Amniotic epithelial cell (primary cell): Measurements from ENCODE around the gene COL27A1.
A peak's percentile ranks its signal among the peaks of the same experiment; 100 is the strongest.

Experiments
- DNase-seq: peaks from one replicate; pipeline ENCODE4 v3.0.0-alpha.2; 2010; ENCODE audit warnings: low read depth

COL27A1 gene

GRCh38 chr9:114206221-114206789 lies 51.0 kb downstream of the COL27A1 start:
- DNase-seq: no peak

GRCh38 chr9:114207034-114207810 lies 51.9 kb downstream of the COL27A1 start:
- peak; percentile 51 for DNase-seq

- no peak for DNase-seq
Measured at GRCh38 chr9:114207845-114208244, 52.5 kb downstream of the COL27A1 start.

GRCh38 chr9:114209151-114209550 lies 53.8 kb downstream of the COL27A1 start:
- DNase-seq: no peak

- DNase-seq: no peak
Measured at GRCh38 chr9:114210136-114210535, 54.8 kb downstream of the COL27A1 start.

GRCh38 chr9:114210691-114211276 lies 55.4 kb downstream of the COL27A1 start:
- no peak for DNase-seq

- DNase-seq: no peak
Measured at GRCh38 chr9:114212826-114213225, 57.5 kb downstream of the COL27A1 start.

GRCh38 chr9:114213566-114213965 lies 58.2 kb downstream of the COL27A1 start:
- DNase-seq: no peak

GRCh38 chr9:114214181-114214580 lies 58.8 kb downstream of the COL27A1 start:
- DNase-seq: no peak

GRCh38 chr9:114214686-114215414 lies 59.5 kb downstream of the COL27A1 start:
- no peak for DNase-seq

GRCh38 chr9:114216081-114216480 lies 60.7 kb downstream of the COL27A1 start:
- peak; percentile 53 for DNase-seq

GRCh38 chr9:114216976-114217375 lies 61.6 kb downstream of the COL27A1 start:
- DNase-seq: no peak

GRCh38 chr9:114218264-114219120 lies 63.2 kb downstream of the COL27A1 start:
- peak; percentile 35 for DNase-seq

GRCh38 chr9:114220061-114220541 lies 64.8 kb downstream of the COL27A1 start:
- no peak for DNase-seq

GRCh38 chr9:114221706-114222465 lies 66.5 kb downstream of the COL27A1 start:
- no peak for DNase-seq

- no peak for DNase-seq
Measured at GRCh38 chr9:114223564-114224246, 68.4 kb downstream of the COL27A1 start.

- DNase-seq: no peak
Measured at GRCh38 chr9:114224247-114224610, 68.9 kb downstream of the COL27A1 start.

GRCh38 chr9:114225561-114226212 lies 70.3 kb downstream of the COL27A1 start:
- DNase-seq: no peak

- no peak for DNase-seq
Measured at GRCh38 chr9:114226246-114227055, 71.1 kb downstream of the COL27A1 start.
